ENCODE results near the gene METTL17.
"Not testable (repeated sequence)": the region's sequence is repeated elsewhere in the genome, so short reads cannot be mapped to it uniquely, and the experiment has no call there.

METTL17 gene, protein sequence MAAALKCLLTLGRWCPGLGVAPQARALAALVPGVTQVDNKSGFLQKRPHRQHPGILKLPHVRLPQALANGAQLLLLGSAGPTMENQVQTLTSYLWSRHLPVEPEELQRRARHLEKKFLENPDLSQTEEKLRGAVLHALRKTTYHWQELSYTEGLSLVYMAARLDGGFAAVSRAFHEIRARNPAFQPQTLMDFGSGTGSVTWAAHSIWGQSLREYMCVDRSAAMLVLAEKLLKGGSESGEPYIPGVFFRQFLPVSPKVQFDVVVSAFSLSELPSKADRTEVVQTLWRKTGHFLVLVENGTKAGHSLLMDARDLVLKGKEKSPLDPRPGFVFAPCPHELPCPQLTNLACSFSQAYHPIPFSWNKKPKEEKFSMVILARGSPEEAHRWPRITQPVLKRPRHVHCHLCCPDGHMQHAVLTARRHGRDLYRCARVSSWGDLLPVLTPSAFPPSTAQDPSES
- 71.7 to 92.8 (median 76.5) reads per million in 3 experiments for total RNA-seq

DNA sequence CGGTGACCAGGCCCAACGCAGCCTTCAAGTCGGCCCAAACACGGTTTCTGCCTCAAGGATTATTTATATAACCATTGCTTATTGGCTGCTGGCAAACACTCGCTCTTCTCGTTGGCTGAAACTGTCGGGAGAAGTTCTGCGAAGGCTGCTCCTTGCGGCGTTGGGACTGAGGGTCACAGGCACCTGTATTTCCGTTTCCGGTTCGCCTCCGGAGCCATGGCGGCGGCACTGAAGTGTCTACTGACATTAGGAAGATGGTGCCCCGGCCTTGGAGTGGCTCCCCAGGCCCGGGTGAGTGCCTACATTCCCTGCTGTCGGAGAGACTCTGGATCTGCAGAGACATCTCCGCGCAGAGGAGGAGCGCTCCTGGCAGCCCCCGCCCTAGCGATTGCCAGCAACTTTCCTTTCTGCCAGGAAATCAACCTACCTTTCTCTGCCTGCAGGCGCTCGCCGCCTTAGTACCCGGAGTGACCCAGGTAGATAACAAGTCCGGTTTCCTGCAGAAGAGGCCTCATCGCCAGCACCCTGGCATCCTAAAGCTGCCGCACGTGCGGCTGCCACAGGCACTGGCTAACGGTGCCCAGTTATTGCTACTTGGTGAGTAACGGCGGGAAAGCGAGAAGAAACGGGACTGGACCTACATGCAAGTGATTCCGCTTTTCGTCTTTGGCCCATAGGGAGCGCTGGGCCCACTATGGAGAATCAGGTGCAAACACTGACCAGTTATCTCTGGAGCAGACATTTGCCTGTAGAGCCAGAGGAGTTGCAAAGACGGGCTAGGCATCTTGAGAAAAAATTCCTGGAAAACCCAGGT lies at the start of gene METTL17:
Gene METTL17 (plus strand): TSS at position 194 of the 814 bp plus-strand sequence. CDS start 23 bp downstream, at position 217.
- DNase-seq = peak; percentile 83

DNA sequence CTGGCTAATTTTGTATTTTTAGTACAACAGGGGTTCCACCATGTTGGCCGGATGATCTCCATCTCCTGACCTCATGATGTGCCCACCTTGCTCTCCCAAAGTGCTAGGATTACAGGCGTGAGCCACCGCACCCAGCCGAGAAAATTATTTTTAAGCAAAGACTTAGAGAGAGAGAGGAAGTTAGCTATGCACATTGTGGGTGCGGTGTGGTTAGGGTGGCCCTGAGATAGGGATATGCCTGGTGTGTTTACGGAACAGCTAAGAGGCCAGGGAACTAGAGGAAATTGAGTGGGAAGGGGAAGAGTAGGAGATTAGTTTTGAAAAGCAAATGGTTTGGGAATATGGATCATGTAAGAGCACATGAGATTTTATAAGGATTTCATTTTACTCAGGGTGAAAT lies 44.6 kb upstream of the METTL17 start:
- not testable (repeated sequence) for DNase-seq

DNA sequence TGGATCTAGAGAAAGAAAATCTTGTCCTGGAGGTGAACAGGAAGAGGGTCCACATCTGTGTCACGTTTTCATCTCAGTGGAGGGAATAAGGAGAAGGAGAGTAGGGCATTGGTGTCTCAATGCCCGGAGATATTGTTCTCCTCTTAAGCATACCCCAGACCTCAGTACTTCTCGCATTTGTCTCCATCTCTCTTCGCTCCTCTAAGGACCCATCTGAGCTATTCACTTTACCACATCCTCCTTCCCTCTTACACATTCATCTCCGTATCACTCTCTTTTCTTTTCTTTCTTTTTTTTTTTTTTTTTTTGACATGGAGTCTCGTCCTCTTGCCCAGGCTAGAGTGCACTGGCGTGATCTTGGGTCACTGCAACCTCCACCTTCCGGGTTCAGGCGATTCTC lies 43.1 kb upstream of the METTL17 start:
- DNase-seq = not testable (repeated sequence)

DNA sequence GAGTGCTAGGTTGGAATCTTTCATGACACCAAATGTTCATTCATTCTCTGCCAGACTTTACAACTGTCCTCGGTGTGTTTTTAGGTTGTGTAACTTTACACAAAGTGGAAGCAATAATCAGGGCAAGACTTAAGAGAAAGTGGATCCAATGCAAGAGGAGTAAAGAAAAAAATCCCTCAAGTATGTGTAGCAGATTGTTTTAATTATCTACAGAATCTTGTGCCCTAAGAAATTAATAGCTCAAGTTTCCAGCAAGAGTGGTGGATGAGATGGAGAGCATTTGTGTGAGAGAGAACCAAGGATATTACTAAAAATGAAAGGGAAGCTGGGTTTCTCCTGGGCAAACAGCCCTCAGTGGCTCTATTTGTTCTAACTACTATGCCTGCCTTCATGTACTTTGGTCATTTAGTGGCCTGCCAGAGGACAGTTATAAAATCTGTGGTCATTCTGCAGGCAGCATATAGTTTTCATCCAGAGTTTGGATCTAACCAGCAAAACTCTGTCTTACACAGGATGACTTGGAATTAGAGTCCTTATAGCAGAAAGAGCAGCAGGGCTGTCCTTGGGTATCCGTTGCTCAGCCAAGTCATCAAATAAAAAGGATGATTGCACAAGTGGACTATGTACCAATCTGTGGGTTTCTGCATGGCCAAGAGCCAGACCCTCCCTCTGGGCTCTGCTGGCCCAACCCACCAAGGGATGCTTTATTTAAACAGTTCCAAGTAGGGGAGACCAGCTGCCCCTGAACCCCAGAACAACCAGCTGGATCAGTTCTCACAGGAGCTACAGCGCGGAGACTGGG lies 34.8 kb upstream of the METTL17 start, which contains the start of gene RNASE2:
Gene RNASE2 (plus strand): TSS at position 752 of the 802 bp plus-strand sequence. CDS start 285 bp downstream, outside the sequence.
- DNase-seq = not testable (repeated sequence)

DNA sequence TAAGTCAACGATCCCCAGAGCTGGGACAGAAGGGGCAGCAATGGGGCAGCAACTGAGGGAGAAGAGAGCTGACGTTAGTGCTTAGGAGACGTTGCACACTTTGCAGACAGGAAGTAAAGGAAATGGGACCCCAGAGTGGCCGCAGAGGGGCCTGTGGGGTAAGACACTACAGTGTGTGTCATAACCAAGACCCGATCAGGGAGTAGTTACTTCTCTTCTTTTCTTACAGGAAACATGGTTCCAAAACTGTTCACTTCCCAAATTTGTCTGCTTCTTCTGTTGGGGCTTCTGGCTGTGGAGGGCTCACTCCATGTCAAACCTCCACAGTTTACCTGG lies 34.3 kb upstream of the METTL17 start:
- DNase-seq = not testable (repeated sequence)

DNA sequence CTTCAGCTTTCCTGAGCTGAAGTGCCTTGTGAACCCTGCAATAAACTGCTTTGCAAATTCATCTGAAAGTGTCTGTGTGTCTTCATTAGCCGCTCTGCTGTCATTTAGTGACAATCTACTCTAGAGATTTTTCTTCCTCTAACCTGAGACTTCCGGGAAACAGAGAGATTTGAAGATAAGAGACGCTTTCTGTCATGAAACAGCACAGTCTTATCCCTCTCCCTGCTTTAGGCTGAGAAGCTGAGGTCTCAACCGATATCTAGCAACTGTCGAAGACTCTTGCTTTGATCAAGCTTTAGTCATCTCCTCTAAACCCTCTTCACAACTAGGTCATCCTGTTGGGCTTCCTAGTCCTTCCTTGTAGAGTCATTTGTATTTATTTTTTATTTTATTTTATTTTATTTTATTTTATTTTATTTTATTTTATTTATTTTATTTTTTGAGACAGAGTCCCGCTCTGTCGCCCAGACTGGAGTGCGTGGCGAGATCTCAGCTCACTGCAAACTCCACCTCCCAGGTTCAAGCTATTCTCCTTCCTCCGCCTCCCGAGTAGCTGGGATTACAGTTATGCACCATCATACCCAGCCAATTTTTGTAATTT lies 33.3 kb upstream of the METTL17 start:
- peak; percentile 11 for DNase-seq

DNA sequence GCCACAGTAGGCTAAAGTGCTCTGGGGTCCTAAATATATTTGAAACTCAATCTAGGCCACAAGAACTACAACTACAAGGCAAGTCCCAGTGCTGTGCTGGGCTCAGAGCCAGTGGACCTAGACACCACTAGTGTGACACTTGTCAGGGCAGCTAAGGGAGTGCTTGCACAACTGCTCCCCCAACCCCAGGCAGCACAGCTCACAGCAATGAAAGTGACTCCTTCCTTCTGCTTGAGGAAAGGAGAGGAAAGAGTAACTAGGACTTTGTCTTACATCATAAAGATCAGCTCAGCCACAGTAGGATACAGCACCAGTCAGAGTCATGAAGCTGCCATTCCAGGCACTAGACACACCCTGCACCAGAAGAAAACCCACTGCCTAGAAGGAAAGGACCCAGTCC lies 30.8 kb upstream of the METTL17 start:
- not testable (repeated sequence) for DNase-seq

DNA sequence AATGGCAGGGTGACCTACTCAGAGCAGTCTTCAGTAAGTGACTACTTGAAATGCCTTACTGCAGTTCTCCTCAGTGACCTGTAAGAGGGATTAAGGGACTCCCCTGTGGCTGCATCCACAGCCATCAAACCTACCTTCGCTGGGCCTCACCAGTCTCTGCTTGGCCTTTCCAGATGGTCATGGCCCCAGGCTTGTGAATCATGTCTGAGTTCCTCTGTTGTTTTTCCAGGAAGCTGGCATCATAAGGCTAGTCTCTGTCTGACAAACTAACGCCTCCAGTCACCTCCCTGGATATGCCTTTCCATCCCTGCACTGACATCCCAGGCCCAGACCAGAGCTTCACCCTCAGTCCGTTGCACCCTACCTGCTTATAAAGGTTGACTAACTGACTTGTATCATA lies 20.4 kb upstream of the METTL17 start:
- DNase-seq = no peak

DNA sequence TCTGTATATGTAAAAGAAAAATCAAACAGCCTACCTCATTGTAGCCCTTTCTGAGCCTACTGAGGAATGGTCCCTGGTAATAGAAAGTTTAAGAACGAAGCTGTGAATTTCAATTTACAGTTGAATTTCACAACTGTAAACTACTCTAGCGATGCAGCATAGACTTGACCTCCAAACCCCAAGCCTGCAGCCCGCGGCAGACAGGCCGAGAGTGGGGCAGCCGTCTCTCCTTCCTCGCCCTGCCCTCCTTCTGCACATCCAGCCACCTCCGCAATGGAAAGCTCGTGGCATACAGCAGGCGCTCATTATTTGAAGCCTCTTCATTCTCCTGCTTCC lies 19.2 kb upstream of the METTL17 start:
- no peak for DNase-seq

DNA sequence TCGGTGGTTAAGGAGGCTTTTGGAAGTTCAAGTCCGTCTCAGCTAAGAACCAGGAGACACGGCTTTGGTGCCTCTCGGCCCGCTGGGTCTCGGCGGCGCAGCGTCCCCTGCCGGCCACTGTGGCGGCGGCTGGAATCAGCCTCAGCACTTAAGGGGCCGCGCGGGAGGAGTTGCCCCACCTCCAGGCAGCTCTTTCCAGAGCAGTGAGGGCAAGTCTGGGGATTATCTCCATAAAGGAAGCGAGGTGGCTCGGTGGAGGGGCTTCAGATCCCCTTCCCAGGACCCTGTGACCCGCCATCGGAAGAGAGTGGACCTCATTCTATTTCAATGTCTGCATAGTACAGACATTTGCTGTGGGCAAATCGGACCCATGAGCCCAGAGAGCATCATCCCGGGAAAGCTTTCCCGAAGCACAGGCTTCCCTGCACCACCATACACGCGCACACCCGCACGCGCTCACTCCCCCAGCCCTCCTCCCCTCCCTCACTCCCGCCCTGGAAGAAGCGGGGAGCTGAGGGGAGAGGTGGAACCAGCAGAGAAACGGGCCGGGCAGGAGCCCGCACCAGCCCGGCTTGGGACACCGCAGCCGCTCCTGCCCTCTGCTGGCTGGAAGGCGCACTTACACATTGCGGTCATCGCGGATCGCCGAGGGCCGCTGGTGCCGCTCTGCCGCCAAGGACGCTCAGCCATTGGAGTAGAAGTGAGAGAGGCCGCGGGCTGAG lies 18.6 kb upstream of the METTL17 start:
- DNase-seq = peak; percentile 69

DNA sequence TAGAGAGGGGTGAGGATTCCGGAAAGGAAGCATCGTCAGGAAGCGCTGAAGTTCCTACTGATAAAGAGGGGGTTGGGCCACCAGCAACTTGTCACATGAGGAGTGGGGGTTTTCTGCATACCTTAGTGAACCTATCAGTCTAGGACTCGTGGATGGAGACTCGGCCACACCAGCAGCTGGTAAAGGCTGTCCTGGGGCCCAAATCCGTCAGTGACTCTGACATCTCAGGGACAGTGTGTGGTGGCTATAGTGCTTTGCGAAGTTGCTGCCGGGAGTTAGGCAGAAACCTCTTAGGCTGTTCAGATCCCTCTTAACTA lies 18.1 kb upstream of the METTL17 start:
- DNase-seq = no peak

DNA sequence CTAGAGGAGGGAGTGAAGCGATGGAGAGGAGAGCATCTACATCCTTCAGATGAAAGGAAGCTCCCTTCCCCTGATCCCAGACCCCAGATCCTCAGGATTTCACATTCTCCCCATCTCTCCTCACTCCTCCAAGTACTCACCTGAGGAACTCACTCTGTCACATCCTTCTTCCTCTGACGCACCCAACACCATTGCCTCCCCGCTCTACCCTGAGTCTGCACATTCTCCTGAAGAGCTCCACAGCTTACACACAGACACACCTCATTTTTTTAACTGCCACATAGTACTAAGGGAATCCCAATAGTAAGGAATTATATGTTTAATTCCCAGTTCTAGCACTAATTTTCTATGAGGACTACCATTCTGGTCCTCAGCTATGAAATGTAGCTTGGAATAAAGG lies 16.3 kb upstream of the METTL17 start:
- DNase-seq = no peak

DNA sequence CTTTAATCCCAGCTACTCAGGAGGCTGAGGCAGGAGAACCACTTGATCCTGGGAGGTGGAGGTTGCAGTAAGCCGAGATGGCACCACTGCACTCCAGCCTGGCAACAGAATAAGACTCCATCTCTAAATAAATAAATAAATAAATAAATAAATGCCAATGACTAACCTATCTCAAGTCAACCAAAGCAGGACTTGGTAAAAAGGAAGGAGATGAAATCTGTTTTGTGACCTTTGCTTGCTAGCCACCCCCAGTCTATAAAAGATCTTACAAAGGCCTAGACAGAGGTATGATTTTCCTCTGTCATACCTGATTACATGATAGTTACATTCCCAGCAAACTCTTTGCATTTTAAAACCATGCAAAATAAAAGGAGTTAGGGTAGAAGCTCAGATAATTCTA lies 13.5 kb upstream of the METTL17 start:
- DNase-seq = no peak

DNA sequence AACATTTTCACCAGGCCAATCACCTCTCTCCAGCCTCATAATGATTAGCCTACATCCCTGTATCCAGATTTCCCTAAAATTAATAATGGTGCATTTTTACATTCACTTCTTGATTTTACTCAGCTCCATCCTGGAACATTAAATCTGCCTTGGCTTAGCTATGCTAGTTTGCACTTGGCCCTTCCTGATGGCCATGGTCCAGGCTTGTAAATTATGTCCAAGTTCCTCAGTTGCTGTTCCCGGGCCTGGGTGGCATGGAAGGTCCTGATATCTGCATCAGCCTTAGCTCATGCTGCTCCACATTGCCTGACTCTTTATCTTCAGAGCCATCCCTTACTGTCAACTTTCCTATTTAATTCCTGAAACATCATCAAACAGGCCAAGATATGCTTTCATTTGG lies 11.1 kb upstream of the METTL17 start:
- no peak for DNase-seq

DNA sequence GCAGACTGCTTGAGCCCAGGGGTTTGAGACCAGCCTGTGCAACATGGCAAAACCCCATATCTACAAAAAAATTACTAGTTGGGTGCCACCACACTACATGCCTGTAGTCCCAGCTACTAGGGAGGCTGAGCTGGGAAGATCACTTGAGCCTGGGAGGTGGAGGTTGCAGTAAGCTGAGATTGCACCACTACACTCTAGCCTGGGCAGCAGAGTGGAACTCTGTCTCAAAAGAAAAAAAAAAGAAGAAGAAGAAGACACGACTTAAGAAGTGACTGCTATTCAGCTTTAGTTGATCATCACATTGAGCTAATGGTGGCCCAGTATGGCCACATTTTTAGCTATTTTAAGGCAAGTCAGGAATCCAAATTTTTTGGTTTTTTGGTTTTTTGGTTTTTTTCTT lies 8.9 kb upstream of the METTL17 start:
- DNase-seq = no peak

DNA sequence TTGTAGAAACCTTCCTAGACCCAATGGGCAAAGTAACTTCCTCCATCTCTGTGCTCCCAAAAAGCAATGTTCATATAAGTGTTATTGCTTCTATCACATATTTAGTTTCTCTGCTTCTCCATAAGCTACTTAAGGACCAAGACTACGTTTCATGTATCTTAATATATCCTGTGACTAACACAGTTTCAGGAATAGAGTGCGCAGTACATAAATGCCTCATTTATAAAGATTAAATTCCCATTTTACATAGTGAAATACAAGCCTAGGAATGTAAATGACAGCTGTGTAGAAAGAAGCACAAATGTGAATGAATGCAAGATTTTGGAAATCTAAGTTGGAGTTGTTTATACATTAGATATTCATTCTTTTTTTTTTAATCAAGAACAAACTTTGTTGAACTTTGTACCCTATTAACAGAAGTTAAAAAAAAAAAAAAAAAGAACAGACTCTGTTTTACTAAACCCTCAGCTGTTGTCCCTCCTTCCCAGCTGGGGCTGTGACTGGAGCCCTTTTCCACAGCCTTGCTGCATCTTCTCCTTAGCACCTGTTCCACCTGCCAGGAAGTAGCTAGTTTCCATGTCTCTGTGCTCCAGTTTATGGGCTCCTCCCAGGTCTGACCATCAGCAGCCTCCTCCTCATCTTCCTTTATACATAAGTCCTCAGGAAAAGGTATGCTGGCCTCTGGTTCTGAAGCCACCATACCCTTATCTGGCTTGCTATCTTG lies 7.0 kb upstream of the METTL17 start:
- DNase-seq = no peak

DNA sequence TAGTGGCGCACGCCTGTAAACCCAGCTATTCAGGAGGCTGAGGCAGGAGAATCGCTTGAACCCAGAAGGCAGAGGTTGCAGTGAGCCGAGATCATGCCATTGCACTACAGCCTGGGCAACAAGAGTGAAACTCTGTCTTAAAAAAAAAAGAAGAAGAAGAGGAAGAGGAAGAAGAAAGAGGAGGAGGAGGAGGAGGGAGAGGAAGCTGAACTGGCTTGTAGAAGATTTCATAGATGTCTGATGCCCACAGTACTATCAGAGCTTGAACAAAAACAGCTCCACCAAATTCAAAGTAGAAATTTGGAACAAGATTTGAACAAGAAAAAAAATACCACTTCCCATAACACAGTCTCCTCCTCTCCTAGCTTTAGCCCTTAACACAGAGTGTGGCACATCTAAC lies 4.1 kb upstream of the METTL17 start:
- not testable (repeated sequence) for DNase-seq

DNA sequence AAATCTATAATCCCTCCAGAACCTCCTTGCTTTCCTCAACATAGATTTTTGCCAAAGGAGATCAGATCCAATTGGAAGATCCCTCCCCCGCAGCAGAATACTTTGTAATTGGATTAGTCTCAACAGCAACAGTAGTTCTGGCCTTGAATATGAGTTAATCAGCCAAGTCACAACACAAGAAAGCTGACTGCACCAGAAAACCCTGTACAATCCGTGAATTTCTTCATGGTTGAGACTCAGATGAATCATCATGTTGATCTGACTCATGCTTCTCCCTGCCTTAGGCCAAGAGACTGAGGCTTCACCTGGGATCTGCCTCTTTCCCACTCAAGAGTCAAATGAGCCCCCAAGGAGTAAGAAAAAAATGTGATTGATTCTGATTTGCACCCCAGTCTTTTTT lies 3.0 kb upstream of the METTL17 start:
- no peak for DNase-seq

DNA sequence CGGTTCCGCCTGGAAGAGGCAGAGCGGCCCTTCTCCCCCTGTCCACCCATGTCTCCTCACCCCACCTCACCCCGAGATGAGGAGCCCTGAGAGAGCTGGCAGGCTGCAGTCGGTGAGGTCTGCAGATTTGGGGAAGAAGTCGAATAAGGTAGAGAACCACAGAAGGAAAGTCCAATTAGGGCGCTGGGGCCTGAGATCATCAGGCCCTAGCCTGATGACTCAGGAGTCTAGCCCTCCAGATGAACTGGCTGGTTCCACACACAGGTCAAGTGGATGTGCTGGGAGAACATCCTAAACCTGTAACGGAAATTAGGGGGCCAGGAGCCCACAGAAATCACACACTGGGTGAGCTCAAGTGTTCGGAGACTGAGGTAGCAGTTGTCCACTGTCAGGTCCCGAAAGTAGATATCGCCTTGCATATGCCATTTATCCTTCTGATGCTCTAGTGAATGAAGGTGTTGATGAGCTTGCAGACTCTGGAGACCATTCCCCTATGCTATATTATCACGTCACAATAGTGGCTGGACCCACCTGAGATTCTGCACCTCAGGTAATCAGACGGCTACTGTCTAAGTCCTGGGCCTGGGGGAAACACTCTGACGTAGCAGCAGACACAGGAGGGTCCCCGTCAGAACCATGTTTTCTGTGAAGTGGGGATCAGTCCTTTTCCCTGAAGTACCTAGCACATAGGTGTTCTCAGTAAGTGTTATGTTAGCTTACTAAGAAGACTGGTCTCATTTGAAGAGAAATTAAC lies 886 bp upstream of the METTL17 start:
- DNase-seq = no peak

DNA sequence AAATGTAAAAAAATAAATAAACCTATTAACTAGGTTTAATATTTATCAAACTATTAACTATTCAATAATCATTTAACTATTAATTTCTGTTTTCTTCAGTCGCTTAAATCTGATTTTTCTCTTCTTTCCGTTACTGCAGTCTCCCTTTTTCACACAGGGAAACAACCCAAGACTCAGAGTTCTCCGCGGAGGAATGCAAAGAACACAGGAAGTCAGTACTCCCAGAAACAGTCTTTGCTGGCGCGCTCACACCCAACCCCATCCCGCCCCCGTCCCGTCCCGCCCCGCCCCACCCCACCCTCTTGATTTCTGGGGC lies 351 bp upstream of the METTL17 start:
- DNase-seq = no peak

DNA sequence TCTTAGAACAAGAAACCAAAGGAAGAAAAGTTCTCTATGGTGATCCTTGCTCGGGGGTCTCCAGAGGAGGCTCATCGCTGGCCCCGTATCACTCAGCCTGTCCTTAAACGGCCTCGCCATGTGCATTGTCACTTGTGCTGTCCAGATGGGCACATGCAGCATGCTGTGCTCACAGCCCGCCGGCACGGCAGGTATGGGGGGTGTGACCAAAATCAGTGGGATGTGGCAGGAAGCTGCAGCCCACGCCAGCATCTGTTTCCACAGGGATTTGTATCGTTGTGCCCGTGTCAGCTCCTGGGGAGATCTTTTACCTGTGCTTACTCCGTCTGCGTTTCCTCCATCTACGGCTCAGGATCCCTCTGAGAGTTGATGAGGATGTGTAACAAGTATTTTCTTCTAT lies 6.7 kb downstream of the METTL17 start:
- DNase-seq = no peak

Data from central memory CD4-positive, alpha-beta T cell (primary cell).